ENCODE data around the gene RPRD1B. TPM values are rescaled to one million over a fixed set of nuclear protein-coding genes. Genes with fewer than 3 reads are reported as not detected.

Gene RPRD1B
- total and polyA plus RNA-seq, 2 donors (not counting 3 experiments of a cell fraction or from before 2014, with no cell fraction given), result 13.0 to 29.3 TPM

- DNase-seq (ENCODE audit: low read depth, low spot score), result no peak
- BruUV-seq (replicated peaks), result no TSS peak
- Histone ChIP-seq H3K4me3 (replicated peaks in 1 of 3; ENCODE audit: insufficient read depth in 1 of 3, low read depth in 1 of 3, low read length in 3 of 3) (no peak overlapping the region), H3K27me3 (ENCODE audit: control insufficient read depth in 2 of 2, insufficient read depth in 2 of 2, low read length in 2 of 2) (no peaks in the 10 kb centered on the region), H3K4me1 (ENCODE audit: control insufficient read depth, extremely low read depth, insufficient read depth, low read length) (peaks cover 33% of the 10 kb centered on the region), H3K79me2 (ENCODE audit: control insufficient read depth, insufficient read depth, low read length) (no peaks in the 10 kb centered on the region), H3K9me1 (replicated peaks; ENCODE audit: control insufficient read depth, extremely low read depth, insufficient read depth, low read length) (no peaks in the 10 kb centered on the region), H3K9ac (replicated peaks; ENCODE audit: extremely low read depth, insufficient read depth, low read length) (no peak overlapping the region), H3K4me2 (ENCODE audit: insufficient read depth, low read length) (no peak overlapping the region), H3K9me3 (replicated peaks; ENCODE audit: control insufficient read depth, insufficient read depth, low read length) (no peaks in the 10 kb centered on the region), H3K36me3 (ENCODE audit: control insufficient read depth in 2 of 2, extremely low read depth in 1 of 2, insufficient read depth in 2 of 2, low read length in 2 of 2) (no peaks in the 10 kb centered on the region), H3K27ac (ENCODE audit: insufficient read depth, low read depth, low read length) (no peak overlapping the region), H4K20me1 (replicated peaks; ENCODE audit: control insufficient read depth, extremely low read depth, insufficient read depth, low read length) (no peaks in the 10 kb centered on the region), H2AFZ (ENCODE audit: low read depth, low read length) (no peak overlapping the region)
- dilution Hi-C loops (cut with MboI; ENCODE audit: extremely low pct_ligation_motif_present, low sequenced_read_pairs), result no loop called here
- POLR2A ChIA-PET, result no interaction called here
- CTCF ChIA-PET, result interaction anchor here (2.3 to 2.7 kb wide), 3 partner anchors 10 to 113 kb away, joined by 10 to 35 read pairs (median 11); no protein-coding TSS in a partner anchor
- TF ChIP-seq POLR2AphosphoS5 (IDR thresholded peaks at IDR 0.05; ENCODE audit: insufficient read depth, low read depth, low read length) (no peak), EZH2 (IDR thresholded peaks at IDR 0.05; ENCODE audit: borderline replicate concordance, low read depth, low read length, severe bottlenecking) (no peak), JUN (IDR thresholded peaks at IDR 0.05; ENCODE audit: borderline replicate concordance, insufficient read depth, insufficient read length, low read depth) (no peak), MYC (IDR thresholded peaks at IDR 0.05; ENCODE audit: low read depth, low read length) (no peak), FOS (IDR thresholded peaks at IDR 0.05; ENCODE audit: borderline replicate concordance, insufficient read depth, low read length) (no peak)
- TF ChIP-seq, protein P1, sequence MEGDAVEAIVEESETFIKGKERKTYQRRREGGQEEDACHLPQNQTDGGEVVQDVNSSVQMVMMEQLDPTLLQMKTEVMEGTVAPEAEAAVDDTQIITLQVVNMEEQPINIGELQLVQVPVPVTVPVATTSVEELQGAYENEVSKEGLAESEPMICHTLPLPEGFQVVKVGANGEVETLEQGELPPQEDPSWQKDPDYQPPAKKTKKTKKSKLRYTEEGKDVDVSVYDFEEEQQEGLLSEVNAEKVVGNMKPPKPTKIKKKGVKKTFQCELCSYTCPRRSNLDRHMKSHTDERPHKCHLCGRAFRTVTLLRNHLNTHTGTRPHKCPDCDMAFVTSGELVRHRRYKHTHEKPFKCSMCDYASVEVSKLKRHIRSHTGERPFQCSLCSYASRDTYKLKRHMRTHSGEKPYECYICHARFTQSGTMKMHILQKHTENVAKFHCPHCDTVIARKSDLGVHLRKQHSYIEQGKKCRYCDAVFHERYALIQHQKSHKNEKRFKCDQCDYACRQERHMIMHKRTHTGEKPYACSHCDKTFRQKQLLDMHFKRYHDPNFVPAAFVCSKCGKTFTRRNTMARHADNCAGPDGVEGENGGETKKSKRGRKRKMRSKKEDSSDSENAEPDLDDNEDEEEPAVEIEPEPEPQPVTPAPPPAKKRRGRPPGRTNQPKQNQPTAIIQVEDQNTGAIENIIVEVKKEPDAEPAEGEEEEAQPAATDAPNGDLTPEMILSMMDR (IDR thresholded peaks at IDR 0.05; ENCODE audit: extremely low read depth in 1 of 2, insufficient read depth in 1 of 2, low read depth in 1 of 2, low read length in 2 of 2), result no peak
- intact Hi-C loops (cut with micrococcal nuclease), result no loop called here
- no peak for FAIRE-seq
Observed at GRCh38 chr20:38108438-38108985, 75.0 kb downstream of the RPRD1B start.
